Upper lobe of left lung (tissue), 6 donors: ENCODE results near the gene NUDT8. TPM values are rescaled to one million over a fixed set of nuclear protein-coding genes. Genes with fewer than 3 reads are reported as not detected.
A peak's percentile ranks its signal among the peaks of the same experiment; 100 is the strongest.

Experiments
- ATAC-seq, 2 donors: fragments of 200-7000 bp; cut with Tn5 transposase; one replicate each; pipeline ENCODE4 v1.9.1; 2022; ENCODE audit warnings: mild to moderate bottlenecking in 2 of 2, moderate library complexity in 2 of 2; ENCODE audit not compliant: low FRiP score in 2 of 2
- DNase-seq, 2 donors: peaks; one replicate each; pipeline ENCODE4 v3.0.0-alpha.2; 2019 to 2020
- H3K27ac ChIP-seq, 4 donors: fragments of 200-600 bp; sonication (generic); one replicate each; pipeline ENCODE4 v1.5.1; 2016 to 2019
- H3K27me3 ChIP-seq, 4 donors: fragments of 200-600 bp; sonication (generic); one replicate each; pipeline ENCODE4 v1.5.1; 2017 to 2019
- H3K36me3 ChIP-seq, 4 donors: fragments of 200-600 bp; sonication (generic); one replicate each; pipeline ENCODE4 v1.5.1; 2016 to 2019
- H3K4me1 ChIP-seq, 4 donors: fragments of 200-600 bp; sonication (generic); one replicate each; pipeline ENCODE4 v1.5.1; 2018 to 2019
- H3K4me3 ChIP-seq, 4 donors: fragments of 200-600 bp; sonication (generic); one replicate each; pipeline ENCODE4 v1.5.1; 2017 to 2019; ENCODE audit warnings: mild to moderate bottlenecking in 2 of 4, moderate library complexity in 1 of 4
- H3K9me3 ChIP-seq, 4 donors: fragments of 200-600 bp; sonication (generic); one replicate each; pipeline ENCODE4 v1.5.1; 2018 to 2019
- EP300 ChIP-seq, 4 donors: sonication (generic); formaldehyde crosslinking; IDR thresholded peaks; one replicate each; pipeline ENCODE4 v1.5.1; 2017; ENCODE audit warnings: antibody characterized with exemption in 4 of 4, control low read depth in 2 of 4
- POLR2A ChIP-seq, 4 donors: fragments of 450-650 bp; IDR thresholded peaks; one replicate each; pipeline ENCODE4 v1.5.1; 2016 to 2017; ENCODE audit warnings: antibody characterized with exemption in 4 of 4, mild to moderate bottlenecking in 2 of 4
- POLR2AphosphoS5 ChIP-seq, 2 donors: sonication (generic); formaldehyde crosslinking; IDR thresholded peaks; one replicate each; pipeline ENCODE4 v1.5.1; 2017; ENCODE audit warnings: antibody characterized with exemption in 2 of 2
- WGBS, 2 donors: methylation state at CpG; one replicate each; pipeline ENCODE4 v1.1.5; 2017 to 2018; 5-methylcytosine and 5-hydroxymethylcytosine counted together
- total RNA-seq, 6 donors: library from RNA; depleted of rRNA in 4 of 6; stranded (reverse); fragments of >200 nt in 4 of 6; gene quantifications; one replicate each; pipeline versions ENCODE4 v1.1.0 to v1.2.1, GENCODE V29; 2016 to 2021
- TF ChIP-seq, protein P1 (sequence below), 6 experiments: fragments of 450-650 bp in 4 of 6; fragments of 200-600 bp in 2 of 6; sonication (generic) in 2 of 6; IDR thresholded peaks; one replicate each; pipeline ENCODE4 v1.5.1; 2016 to 2019; ENCODE audit warnings: antibody characterized with exemption in 6 of 6
- donor health status: DM: no; HTN: no; CAD: no; lungs with moderate emphysema.
- donor health status: DM: no; HTN: yes; CAD: no; lungs with severe emphysema.

The NUDT8 gene
- total RNA-seq, 6 donors from 2014 or later: 4.3 to 17.8 (median 13.9) TPM; not detected in 1

DNA sequence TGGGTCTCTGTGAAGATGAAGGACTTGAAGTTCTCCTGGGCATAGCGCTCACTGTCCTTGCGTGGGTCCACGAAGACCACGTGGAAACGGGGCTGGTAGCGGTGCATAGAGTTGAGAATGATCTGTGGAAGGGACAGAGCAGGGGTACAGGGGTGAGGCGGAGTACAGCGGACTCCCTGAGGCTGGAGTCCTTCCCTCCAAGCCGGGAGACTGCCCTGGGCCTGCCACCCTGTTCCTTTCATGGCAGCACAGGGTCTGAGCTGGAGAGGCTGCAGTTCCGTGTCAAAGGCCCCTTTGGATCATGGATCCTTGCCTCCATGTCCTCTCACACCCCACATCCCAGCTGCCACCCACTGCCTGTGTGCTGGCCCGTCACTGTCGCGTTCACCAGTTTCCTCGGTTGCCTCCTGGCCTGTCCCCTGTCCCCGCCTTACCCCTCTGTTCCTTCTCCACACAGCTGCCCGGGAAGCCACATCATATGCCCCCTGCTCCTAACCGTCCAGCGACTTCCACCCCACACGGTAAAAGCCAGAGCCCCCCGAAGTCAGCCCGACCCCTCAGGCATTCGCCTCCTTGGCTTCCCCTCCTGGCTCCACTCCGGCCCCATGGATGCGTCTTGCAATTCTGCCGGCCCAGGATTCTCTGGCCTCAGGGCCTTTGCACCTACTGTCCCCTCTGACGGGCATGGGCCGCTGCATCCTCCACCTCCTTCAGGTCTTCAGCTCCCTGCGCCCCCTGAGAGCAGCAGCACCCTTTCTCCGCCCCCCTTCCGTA is 3.4 kb upstream of the NUDT8 start:
- DNase-seq (no peak), ATAC-seq (no peak)
- Histone ChIP-seq H3K27me3 (no peaks in the 10 kb centered on the region), H3K9me3 (no peaks in the 10 kb centered on the region), H3K4me3 (no peak overlapping the region), H3K27ac (no peak overlapping the region), H3K36me3 (no peaks in the 10 kb centered on the region), H3K4me1 (peaks cover 8 to 21% (median 17%) of the 10 kb centered on the region in 4 donors)
- TF ChIP-seq EP300 (IDR thresholded peaks at IDR 0.05) (no peak), POLR2AphosphoS5 (IDR thresholded peaks at IDR 0.05) (no peak), POLR2A (IDR thresholded peaks at IDR 0.05) (no peak)
- TF ChIP-seq, protein P1, sequence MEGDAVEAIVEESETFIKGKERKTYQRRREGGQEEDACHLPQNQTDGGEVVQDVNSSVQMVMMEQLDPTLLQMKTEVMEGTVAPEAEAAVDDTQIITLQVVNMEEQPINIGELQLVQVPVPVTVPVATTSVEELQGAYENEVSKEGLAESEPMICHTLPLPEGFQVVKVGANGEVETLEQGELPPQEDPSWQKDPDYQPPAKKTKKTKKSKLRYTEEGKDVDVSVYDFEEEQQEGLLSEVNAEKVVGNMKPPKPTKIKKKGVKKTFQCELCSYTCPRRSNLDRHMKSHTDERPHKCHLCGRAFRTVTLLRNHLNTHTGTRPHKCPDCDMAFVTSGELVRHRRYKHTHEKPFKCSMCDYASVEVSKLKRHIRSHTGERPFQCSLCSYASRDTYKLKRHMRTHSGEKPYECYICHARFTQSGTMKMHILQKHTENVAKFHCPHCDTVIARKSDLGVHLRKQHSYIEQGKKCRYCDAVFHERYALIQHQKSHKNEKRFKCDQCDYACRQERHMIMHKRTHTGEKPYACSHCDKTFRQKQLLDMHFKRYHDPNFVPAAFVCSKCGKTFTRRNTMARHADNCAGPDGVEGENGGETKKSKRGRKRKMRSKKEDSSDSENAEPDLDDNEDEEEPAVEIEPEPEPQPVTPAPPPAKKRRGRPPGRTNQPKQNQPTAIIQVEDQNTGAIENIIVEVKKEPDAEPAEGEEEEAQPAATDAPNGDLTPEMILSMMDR (IDR thresholded peaks at IDR 0.05): no peak
- 93% methylated on average over 26 to 30 of the region's 30 CpGs for WGBS, 2 donors

DNA sequence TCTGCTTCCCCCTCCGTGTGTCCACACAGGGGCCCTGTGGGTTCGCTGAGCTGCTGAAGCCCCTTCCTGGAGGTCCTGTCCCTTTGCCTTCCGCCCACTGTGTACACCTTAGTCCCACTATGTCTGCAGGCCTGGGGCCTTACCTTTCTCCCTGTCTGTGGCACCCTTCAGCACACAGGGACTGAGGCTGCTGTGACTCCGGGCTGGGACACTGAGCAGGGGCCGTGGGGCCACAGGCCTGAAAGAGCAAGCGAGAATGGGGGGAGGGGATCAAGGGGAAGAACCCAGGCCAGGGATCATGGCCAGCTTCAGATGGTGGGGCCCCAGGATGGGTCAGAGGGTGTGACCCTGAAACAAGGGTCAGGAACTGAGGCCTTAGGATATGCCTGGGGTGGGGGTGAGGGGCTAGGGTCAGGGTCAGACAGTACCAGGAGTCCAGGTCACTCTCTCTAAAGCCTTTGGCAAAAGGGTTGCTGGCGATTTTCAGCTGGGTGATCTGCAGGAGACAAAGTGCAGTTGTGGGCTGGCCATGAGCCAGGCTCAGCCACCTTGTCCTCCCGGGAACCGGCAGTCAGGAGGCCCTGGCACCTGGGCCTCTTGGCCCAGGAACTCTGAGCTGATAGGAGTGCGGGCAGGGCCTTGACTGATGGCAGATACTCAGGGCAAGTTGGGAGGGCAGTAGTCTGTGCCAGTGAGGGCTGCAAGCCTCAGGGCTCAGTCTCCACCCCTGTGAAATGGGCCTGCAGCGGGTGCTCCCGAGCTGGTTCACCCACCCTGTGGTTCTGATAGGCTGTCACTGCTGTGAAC is 2.6 kb upstream of the NUDT8 start:
- no peak overlapping the region for H3K4me3 ChIP-seq
- peak in 1 of 2 donors; percentile 43 for DNase-seq
- peaks cover 8 to 21% (median 17%) of the 10 kb centered on the region in 4 donors for H3K4me1 ChIP-seq
- no peak overlapping the region for H3K27ac ChIP-seq
- no peaks in the 10 kb centered on the region for H3K9me3 ChIP-seq
- H3K36me3 ChIP-seq: no peaks in the 10 kb centered on the region
- no peak for ATAC-seq
- no peaks in the 10 kb centered on the region for H3K27me3 ChIP-seq
- 86 to 88% methylated on average over 6 to 11 of the region's 12 CpGs for WGBS, 2 donors
- TF ChIP-seq POLR2A (IDR thresholded peaks at IDR 0.05) (no peak), POLR2AphosphoS5 (IDR thresholded peaks at IDR 0.05) (no peak), EP300 (IDR thresholded peaks at IDR 0.05) (no peak)
- TF ChIP-seq, protein P1 (IDR thresholded peaks at IDR 0.05): no peak

DNA sequence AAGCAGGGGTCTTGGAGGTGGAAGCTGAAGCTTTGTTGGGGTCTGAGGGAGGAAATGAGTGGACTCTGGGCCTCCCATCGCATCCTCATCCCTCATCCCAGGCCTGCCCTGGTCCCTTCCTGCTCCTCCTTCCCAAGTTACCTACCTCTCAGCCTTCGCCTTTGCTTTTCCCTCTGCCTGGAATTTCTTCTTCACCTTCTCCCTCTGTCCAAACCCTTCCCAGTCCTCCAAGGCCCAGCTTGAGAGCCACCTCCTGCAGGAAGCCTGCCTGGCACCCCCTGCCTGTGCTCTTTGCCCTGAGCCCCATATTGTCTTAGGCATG is 2.1 kb upstream of the NUDT8 start:
- no peaks in the 10 kb centered on the region for H3K27me3 ChIP-seq
- TF ChIP-seq, protein P1 (IDR thresholded peaks at IDR 0.05): no peak
- TF ChIP-seq POLR2A (IDR thresholded peaks at IDR 0.05): no peak
- peaks cover 8 to 21% (median 17%) of the 10 kb centered on the region in 4 donors for H3K4me1 ChIP-seq
- no peak overlapping the region for H3K4me3 ChIP-seq
- no peaks in the 10 kb centered on the region for H3K36me3 ChIP-seq
- 82 to 95% methylated on average over 2 of the region's 2 CpGs for WGBS, 2 donors
- no peaks in the 10 kb centered on the region for H3K9me3 ChIP-seq
- H3K27ac ChIP-seq: no peak overlapping the region
- no peak for DNase-seq
- no peak for ATAC-seq

DNA sequence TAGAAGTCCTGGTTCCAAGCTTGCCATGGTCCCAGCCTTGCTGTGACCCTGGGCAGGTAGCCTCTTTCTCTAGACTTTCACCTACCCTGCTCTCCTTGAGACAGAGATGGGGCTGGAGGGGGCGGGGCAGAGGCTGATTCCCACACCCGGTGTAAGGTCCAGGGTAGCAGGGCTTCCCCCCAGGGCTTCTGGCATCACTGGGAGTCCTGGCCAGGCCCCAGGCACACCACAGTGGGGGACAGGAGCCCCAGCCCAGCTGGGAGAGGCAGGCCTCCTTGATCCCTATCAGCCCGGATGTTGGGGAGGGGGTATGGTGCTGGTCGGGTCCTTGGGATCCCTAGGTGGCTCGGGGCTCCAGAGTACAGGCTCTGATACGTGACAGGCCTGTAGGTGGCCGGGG is 1.7 kb upstream of the NUDT8 start:
- H3K4me3 ChIP-seq: no peak overlapping the region
- peaks cover 8 to 21% (median 17%) of the 10 kb centered on the region in 4 donors for H3K4me1 ChIP-seq
- H3K36me3 ChIP-seq: no peaks in the 10 kb centered on the region
- H3K9me3 ChIP-seq: no peaks in the 10 kb centered on the region
- WGBS, 2 donors: 83 to 86% methylated on average over 4 to 7 of the region's 7 CpGs
- TF ChIP-seq, protein P1 (IDR thresholded peaks at IDR 0.05): no peak
- TF ChIP-seq POLR2AphosphoS5 (IDR thresholded peaks at IDR 0.05) (no peak), POLR2A (IDR thresholded peaks at IDR 0.05) (no peak), EP300 (IDR thresholded peaks at IDR 0.05) (no peak)
- peak overlapping the region in 2 of 4 donors; percentile 92 to 95 for H3K27ac ChIP-seq
- no peaks in the 10 kb centered on the region for H3K27me3 ChIP-seq
- no peak for ATAC-seq
- peak in 1 of 2 donors; percentile 53 for DNase-seq
